A549 (cell line): ENCODE results near the gene TRAF3. TPM values are rescaled to one million over a fixed set of nuclear protein-coding genes. Genes with fewer than 3 reads are reported as not detected.
"Not testable (repeated sequence)": the region's sequence is repeated elsewhere in the genome, so short reads cannot be mapped to it uniquely, and the experiment has no call there.

ENCODE experiments used
- ATAC-seq, 2 experiments: fragments of 200-7000 bp in 1 of 2; fragments of >200 bp in 1 of 2; cut with Nextera tagmentation in 1 of 2; cut with Tn5 transposase in 1 of 2; 3 replicates each; pipeline versions ENCODE4 v1.8.0 to v1.9.1; 2018 to 2020; ENCODE audit warnings: mild to moderate bottlenecking in 1 of 2, moderate library complexity in 1 of 2
- CTCF ChIA-PET: fragments of 300-600 bp; sonication (Branson Sonifier 250); formaldehyde crosslinking; extraction: SDS; loops from one replicate; lab custom pipeline; 2021; ENCODE audit warnings: antibody characterized with exemption, inconsistent platforms; lab: Yijun Ruan, JAX
- POLR2A ChIA-PET: fragments of 350-600 bp; formaldehyde crosslinking; extraction: SDS; loops from one replicate; lab custom pipeline; 2021; ENCODE audit warnings: antibody characterized with exemption, inconsistent platforms; lab: Yijun Ruan, JAX
- DNase-seq, 2 experiments: peaks; one replicate each; pipeline versions ENCODE4 v3.0.0 to v3.0.0-alpha.2; 2011 to 2016; ENCODE audit warnings: low read depth in 1 of 2, low spot score in 1 of 2
- FAIRE-seq: peaks from 2 replicates; lab custom pipeline; 2011; peaks lifted over from hg19 to GRCh38; lab: Jason Lieb, UNC
- H3K27ac ChIP-seq, 2 experiments: fragments of >200 bp; sonication (Bioruptor Twin); formaldehyde crosslinking; 3 replicates each; pipeline ENCODE4 v1.5.1; 2016 to 2017
- H3K4me1 ChIP-seq: fragments of >200 bp; sonication (Bioruptor Twin); formaldehyde crosslinking; 3 replicates; pipeline ENCODE4 v1.6.1; 2016
- H3K4me2 ChIP-seq: fragments of >200 bp; sonication (Bioruptor Twin); formaldehyde crosslinking; 3 replicates; pipeline ENCODE4 v1.6.1; 2016
- H3K4me3 ChIP-seq: fragments of >200 bp; sonication (Bioruptor Twin); formaldehyde crosslinking; 3 replicates; pipeline ENCODE4 v1.5.1; 2016
- H3K9me3 ChIP-seq: fragments of >200 bp; sonication (Bioruptor Twin); formaldehyde crosslinking; 3 replicates; pipeline ENCODE4 v1.6.1; 2016
- BCL3 ChIP-seq: fragments of >200 bp; sonication (Bioruptor Twin); formaldehyde crosslinking; IDR thresholded peaks from 3 replicates; pipeline ENCODE4 v1.6.1; 2016
- BHLHE40 ChIP-seq: IDR thresholded peaks from 2 replicates; pipeline ENCODE4 v1.6.1; 2012; ENCODE audit warnings: low read depth, low read length, inconsistent platforms
- CHD2 ChIP-seq: fragments of 150-350 bp; IDR thresholded peaks from 2 replicates; pipeline ENCODE4 v1.6.1; 2014; ENCODE audit warnings: low read length; ENCODE audit not compliant: partially characterized antibody
- CHD4 ChIP-seq: fragments of 200-600 bp; sonication (generic); IDR thresholded peaks from 2 replicates; pipeline ENCODE4 v1.6.1; 2016; ENCODE audit warnings: antibody characterized with exemption, mild to moderate bottlenecking, borderline replicate concordance
- CTCF ChIP-seq: fragments of >200 bp; sonication (Bioruptor Twin); formaldehyde crosslinking; IDR thresholded peaks from 3 replicates; pipeline ENCODE4 v1.5.1; 2016
- EP300 ChIP-seq, 2 experiments: fragments of >200 bp; sonication (Bioruptor Twin); formaldehyde crosslinking; IDR thresholded peaks; 2 replicates in 1 of 2; 3 replicates in 1 of 2; pipeline ENCODE4 v1.6.1; 2016 to 2017
- HES2 ChIP-seq: fragments of >200 bp; sonication (Bioruptor Twin); formaldehyde crosslinking; IDR thresholded peaks from 2 replicates; pipeline ENCODE4 v1.6.1; 2016
- HEYL ChIP-seq: fragments of 250-450 bp; sonication (Bioruptor Pico); IDR thresholded peaks from 2 replicates; pipeline ENCODE4 v1.8.0; 2021; ENCODE audit warnings: mild to moderate bottlenecking, moderate library complexity
- HOXA7 ChIP-seq: fragments of 250-450 bp; sonication (Bioruptor Pico); IDR thresholded peaks from 2 replicates; pipeline ENCODE4 v1.5.0; 2020; ENCODE audit warnings: mild to moderate bottlenecking, moderate library complexity
- JUN ChIP-seq, 2 experiments: fragments of >200 bp; sonication (Bioruptor Twin); formaldehyde crosslinking; IDR thresholded peaks; 2 replicates in 1 of 2; 3 replicates in 1 of 2; pipeline ENCODE4 v1.6.1; 2016 to 2017
- KDM1A ChIP-seq: fragments of 200-600 bp; sonication (generic); IDR thresholded peaks from 2 replicates; pipeline ENCODE4 v1.6.1; 2016; ENCODE audit warnings: low read depth, mild to moderate bottlenecking
- MAFK ChIP-seq: fragments of 450-650 bp; IDR thresholded peaks from 2 replicates; pipeline ENCODE4 v1.6.1; 2014; ENCODE audit not compliant: partially characterized antibody
- MAZ ChIP-seq: fragments of 150-350 bp; IDR thresholded peaks from 2 replicates; pipeline ENCODE4 v1.6.1; 2014; ENCODE audit warnings: antibody characterized with exemption, low read depth, low read length, borderline replicate concordance
- NPAS2 ChIP-seq: fragments of 250-450 bp; sonication (Bioruptor Pico); IDR thresholded peaks from 2 replicates; pipeline ENCODE4 v1.8.0; 2022; ENCODE audit warnings: mild to moderate bottlenecking, moderate library complexity, borderline replicate concordance
- POLR2A ChIP-seq: IDR thresholded peaks from 2 replicates; pipeline ENCODE4 v1.6.1; 2012; ENCODE audit warnings: mild to moderate bottlenecking, low read length
- POLR2AphosphoS2 ChIP-seq: conservative IDR thresholded peaks from 2 replicates; pipeline ENCODE4 v1.6.1; 2012; ENCODE audit warnings: low read length, improper control_type of control experiment, inconsistent platforms
- RAD21 ChIP-seq, 2 experiments: fragments of >200 bp in 1 of 2; sonication (Bioruptor Twin) in 1 of 2; formaldehyde crosslinking in 1 of 2; IDR thresholded peaks in 1 of 2; conservative IDR thresholded peaks in 1 of 2; 2 replicates in 1 of 2; 3 replicates in 1 of 2; pipeline ENCODE4 v1.6.1; 2012 to 2018; ENCODE audit warnings: inconsistent platforms in 1 of 2
- RARB ChIP-seq: fragments of 250-450 bp; sonication (Bioruptor Pico); IDR thresholded peaks from 2 replicates; pipeline ENCODE4 v1.8.0; 2021; ENCODE audit warnings: mild to moderate bottlenecking, moderate library complexity
- SMC3 ChIP-seq: fragments of >200 bp; sonication (Bioruptor Twin); formaldehyde crosslinking; IDR thresholded peaks from 3 replicates; pipeline ENCODE4 v1.6.1; 2018; ENCODE audit warnings: inconsistent platforms
- ZSCAN20 ChIP-seq: fragments of 250-450 bp; sonication (Bioruptor Pico); IDR thresholded peaks from 2 replicates; pipeline ENCODE4 v1.8.0; 2022; ENCODE audit warnings: mild to moderate bottlenecking, moderate library complexity
- WGBS: methylation state at CpG from one replicate; pipeline ENCODE4 v1.1.6; 2017; ENCODE audit errors: missing lambda C conversion rate; 5-methylcytosine and 5-hydroxymethylcytosine counted together
- polyA plus RNA-seq, 4 experiments: library from polyadenylated mRNA; depleted of rRNA in 3 of 4; stranded (reverse); fragments of >200 nt; fragmentation: RNase III in 1 of 4; extraction: RNeasy Plus Mini Kit Qiagen cat#74134 plus additional on column Dnase treatment in 1 of 4; gene quantifications; 2 replicates in 3 of 4; 3 replicates in 1 of 4; pipeline ENCODE4 v1.2.3, GENCODE V29; 2011 to 2017
- TF ChIP-seq, protein P1 (sequence below): fragments of 150-350 bp; IDR thresholded peaks from 2 replicates; pipeline ENCODE4 v1.6.1; 2014; ENCODE audit warnings: low read depth, mild to moderate bottlenecking, low read length
- TF ChIP-seq, protein P2 (sequence below): fragments of 250-450 bp; sonication (Bioruptor Pico); IDR thresholded peaks from 2 replicates; pipeline ENCODE4 v1.5.0; 2021; ENCODE audit warnings: mild to moderate bottlenecking, moderate library complexity, borderline replicate concordance

Gene TRAF3
- polyA plus RNA-seq, 2 of the 4 experiments (the other 2 are of a cell fraction): 20.2 to 25.5 TPM

GRCh38 chr14:102862154-102862773 lies 85.0 kb downstream of the TRAF3 start:
- Histone ChIP-seq H3K4me2 (no peak overlapping the region), H3K4me1 (no peaks in the 10 kb centered on the region), H3K4me3 (no peak overlapping the region), H3K9me3 (no peaks in the 10 kb centered on the region), H3K27ac (no peak overlapping the region)
- 83% methylated on average over 3 of the region's 3 CpGs for WGBS
- CTCF ChIA-PET: interaction anchor here (0.7 to 0.9 kb wide), 2 partner anchors 41 to 1906 kb away, joined by 3 read pairs; no protein-coding TSS in a partner anchor
- POLR2A ChIA-PET: no interaction called here
- no peak for DNase-seq
- TF ChIP-seq NPAS2 (no peak), ZSCAN20 (no peak), POLR2A (no peak), BCL3 (no peak), HES2 (no peak), CHD4 (no peak), BHLHE40 (no peak), HOXA7 (CRISPR knock-in tag) (no peak), POLR2AphosphoS2 (no peak)
- TF ChIP-seq, protein P1, sequence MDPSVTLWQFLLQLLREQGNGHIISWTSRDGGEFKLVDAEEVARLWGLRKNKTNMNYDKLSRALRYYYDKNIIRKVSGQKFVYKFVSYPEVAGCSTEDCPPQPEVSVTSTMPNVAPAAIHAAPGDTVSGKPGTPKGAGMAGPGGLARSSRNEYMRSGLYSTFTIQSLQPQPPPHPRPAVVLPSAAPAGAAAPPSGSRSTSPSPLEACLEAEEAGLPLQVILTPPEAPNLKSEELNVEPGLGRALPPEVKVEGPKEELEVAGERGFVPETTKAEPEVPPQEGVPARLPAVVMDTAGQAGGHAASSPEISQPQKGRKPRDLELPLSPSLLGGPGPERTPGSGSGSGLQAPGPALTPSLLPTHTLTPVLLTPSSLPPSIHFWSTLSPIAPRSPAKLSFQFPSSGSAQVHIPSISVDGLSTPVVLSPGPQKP: no peak
- TF ChIP-seq, protein P2, sequence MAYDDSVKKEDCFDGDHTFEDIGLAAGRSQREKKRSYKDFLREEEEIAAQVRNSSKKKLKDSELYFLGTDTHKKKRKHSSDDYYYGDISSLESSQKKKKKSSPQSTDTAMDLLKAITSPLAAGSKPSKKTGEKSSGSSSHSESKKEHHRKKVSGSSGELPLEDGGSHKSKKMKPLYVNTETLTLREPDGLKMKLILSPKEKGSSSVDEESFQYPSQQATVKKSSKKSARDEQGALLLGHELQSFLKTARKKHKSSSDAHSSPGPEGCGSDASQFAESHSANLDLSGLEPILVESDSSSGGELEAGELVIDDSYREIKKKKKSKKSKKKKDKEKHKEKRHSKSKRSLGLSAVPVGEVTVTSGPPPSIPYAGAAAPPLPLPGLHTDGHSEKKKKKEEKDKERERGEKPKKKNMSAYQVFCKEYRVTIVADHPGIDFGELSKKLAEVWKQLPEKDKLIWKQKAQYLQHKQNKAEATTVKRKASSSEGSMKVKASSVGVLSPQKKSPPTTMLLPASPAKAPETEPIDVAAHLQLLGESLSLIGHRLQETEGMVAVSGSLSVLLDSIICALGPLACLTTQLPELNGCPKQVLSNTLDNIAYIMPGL: no peak
- ATAC-seq: no peak
- FAIRE-seq: no peak

GRCh38 chr14:102863381-102863780 lies 86.1 kb downstream of the TRAF3 start:
- no peak for ATAC-seq
- Histone ChIP-seq H3K9me3 (no peaks in the 10 kb centered on the region), H3K4me2 (no peak overlapping the region), H3K4me1 (no peaks in the 10 kb centered on the region), H3K4me3 (no peak overlapping the region), H3K27ac (no peak overlapping the region)
- no peak for DNase-seq
- POLR2A ChIA-PET: no interaction called here
- FAIRE-seq: no peak
- CTCF ChIA-PET: no interaction called here
- 88% methylated on average over 3 of the region's 3 CpGs for WGBS
- TF ChIP-seq SMC3 (no peak), CHD2 (no peak), HEYL (CRISPR knock-in tag) (no peak), RAD21 (conservative IDR thresholded peaks at IDR 0.05 in 1 of 2, IDR thresholded peaks at IDR 0.05 in 1 of 2) (no peak), CTCF (no peak), MAFK (no peak), EP300 (IDR thresholded peaks at IDR 0.05) (no peak), MAZ (no peak), RARB (no peak), JUN (IDR thresholded peaks at IDR 0.05) (no peak), KDM1A (no peak)
- TF ChIP-seq, protein P1: no peak
- TF ChIP-seq, all 56 proteins: peak for 0

DNA sequence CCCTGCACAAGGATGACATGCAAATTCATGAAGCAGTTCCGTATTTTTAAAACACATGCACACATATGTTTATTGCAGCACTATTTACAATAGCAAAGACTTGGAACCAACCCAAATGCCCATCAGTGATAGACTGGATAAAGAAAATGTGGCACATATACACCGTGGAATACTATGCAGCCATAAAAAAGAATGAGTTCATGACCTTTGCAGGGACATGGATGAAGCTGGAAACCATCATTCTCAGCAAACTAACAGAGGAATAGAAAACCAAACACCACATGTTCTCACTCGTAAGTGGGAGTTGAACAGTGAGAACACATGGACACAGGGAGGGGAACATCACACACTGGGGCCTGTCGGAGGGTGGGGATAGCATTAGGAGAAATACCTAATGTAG lies 88.7 kb downstream of the TRAF3 start:
- FAIRE-seq, H3K27ac ChIP-seq, H3K4me3 ChIP-seq, H3K4me2 ChIP-seq, CTCF ChIA-PET, H3K9me3 ChIP-seq, ATAC-seq, POLR2A ChIA-PET, H3K4me1 ChIP-seq, DNase-seq: not testable (repeated sequence)
- 93% methylated on average over 4 of the region's 4 CpGs for WGBS
